ENCODE data around the gene CMTM4.

The CMTM4 gene

DNA sequence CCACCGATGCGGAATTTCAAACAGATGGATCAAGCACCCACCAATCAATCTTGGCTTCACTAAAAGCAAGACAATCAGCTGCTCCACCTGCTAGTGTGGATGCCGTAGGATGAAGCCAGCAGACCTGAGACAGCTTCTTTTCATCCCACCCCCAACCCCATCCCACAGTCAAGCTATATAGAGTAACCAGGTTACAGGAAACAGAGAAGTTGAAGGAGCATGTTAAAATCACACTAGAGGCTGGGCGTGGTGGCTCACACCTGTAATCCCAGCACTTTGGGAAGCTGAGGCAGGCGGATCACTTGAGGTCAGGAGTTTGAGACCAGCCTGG, 37.7 kb downstream of the CMTM4 start:
- no peak for TF ChIP-seq GABPA (IDR thresholded peaks at IDR 0.05; ENCODE audit: low read depth)
- TF ChIP-seq, protein P1, sequence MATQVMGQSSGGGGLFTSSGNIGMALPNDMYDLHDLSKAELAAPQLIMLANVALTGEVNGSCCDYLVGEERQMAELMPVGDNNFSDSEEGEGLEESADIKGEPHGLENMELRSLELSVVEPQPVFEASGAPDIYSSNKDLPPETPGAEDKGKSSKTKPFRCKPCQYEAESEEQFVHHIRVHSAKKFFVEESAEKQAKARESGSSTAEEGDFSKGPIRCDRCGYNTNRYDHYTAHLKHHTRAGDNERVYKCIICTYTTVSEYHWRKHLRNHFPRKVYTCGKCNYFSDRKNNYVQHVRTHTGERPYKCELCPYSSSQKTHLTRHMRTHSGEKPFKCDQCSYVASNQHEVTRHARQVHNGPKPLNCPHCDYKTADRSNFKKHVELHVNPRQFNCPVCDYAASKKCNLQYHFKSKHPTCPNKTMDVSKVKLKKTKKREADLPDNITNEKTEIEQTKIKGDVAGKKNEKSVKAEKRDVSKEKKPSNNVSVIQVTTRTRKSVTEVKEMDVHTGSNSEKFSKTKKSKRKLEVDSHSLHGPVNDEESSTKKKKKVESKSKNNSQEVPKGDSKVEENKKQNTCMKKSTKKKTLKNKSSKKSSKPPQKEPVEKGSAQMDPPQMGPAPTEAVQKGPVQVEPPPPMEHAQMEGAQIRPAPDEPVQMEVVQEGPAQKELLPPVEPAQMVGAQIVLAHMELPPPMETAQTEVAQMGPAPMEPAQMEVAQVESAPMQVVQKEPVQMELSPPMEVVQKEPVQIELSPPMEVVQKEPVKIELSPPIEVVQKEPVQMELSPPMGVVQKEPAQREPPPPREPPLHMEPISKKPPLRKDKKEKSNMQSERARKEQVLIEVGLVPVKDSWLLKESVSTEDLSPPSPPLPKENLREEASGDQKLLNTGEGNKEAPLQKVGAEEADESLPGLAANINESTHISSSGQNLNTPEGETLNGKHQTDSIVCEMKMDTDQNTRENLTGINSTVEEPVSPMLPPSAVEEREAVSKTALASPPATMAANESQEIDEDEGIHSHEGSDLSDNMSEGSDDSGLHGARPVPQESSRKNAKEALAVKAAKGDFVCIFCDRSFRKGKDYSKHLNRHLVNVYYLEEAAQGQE (IDR thresholded peaks at IDR 0.05; ENCODE audit: insufficient replicate concordance, low read depth): no peak
- TF ChIP-seq, protein P2, sequence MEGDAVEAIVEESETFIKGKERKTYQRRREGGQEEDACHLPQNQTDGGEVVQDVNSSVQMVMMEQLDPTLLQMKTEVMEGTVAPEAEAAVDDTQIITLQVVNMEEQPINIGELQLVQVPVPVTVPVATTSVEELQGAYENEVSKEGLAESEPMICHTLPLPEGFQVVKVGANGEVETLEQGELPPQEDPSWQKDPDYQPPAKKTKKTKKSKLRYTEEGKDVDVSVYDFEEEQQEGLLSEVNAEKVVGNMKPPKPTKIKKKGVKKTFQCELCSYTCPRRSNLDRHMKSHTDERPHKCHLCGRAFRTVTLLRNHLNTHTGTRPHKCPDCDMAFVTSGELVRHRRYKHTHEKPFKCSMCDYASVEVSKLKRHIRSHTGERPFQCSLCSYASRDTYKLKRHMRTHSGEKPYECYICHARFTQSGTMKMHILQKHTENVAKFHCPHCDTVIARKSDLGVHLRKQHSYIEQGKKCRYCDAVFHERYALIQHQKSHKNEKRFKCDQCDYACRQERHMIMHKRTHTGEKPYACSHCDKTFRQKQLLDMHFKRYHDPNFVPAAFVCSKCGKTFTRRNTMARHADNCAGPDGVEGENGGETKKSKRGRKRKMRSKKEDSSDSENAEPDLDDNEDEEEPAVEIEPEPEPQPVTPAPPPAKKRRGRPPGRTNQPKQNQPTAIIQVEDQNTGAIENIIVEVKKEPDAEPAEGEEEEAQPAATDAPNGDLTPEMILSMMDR (IDR thresholded peaks at IDR 0.05; ENCODE audit: insufficient read depth, low read length): no peak
- no peak for TF ChIP-seq SPI1 (IDR thresholded peaks at IDR 0.05; ENCODE audit: borderline replicate concordance, low read depth)
- no peak for TF ChIP-seq POLR2AphosphoS5 (IDR thresholded peaks at IDR 0.05; ENCODE audit: low read depth)
- Histone ChIP-seq H3K27ac (replicated peaks) (no peak overlapping the region), H3K4me3 (replicated peaks; ENCODE audit: insufficient read depth, low read length) (no peak overlapping the region), H3K27me3 (ENCODE audit: insufficient read depth, poor library complexity, severe bottlenecking) (no peaks in the 10 kb centered on the region)
- DNase-seq (ENCODE audit: low read depth in 1 of 2, low spot score in 1 of 2): no peak

DNA sequence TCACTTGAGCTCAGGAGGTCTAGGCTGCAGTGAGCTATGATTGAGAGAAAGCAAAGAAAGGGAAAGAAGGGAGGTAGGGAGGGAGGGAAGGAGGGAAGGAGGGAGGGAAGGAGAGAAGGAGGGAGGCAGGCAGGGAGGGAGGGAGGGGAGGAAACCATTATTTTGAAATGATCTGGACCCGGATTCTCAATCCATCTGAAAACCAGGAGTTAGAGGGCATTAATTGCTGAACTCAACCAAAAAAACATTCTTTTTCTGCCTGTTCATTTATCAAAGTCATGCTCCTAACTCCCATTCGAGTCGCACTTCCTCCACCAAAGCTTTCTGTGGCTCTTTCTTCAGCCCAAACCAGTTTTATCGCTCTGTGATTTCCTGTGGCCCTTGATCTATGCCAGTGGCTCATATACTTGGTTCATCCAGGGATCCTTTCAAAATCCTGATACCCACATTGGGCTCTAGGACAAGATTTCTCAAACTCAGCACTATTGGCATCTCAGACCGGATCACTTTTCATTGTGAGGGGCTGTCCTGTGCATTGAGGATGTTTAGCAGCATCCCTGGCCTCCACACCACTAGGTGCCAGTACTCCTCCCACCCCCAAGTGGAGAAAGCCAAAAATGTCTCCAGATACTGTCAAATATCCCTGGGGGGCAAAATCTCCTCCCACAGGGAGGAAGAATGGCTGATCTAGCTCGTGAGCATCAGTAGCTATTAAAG, 38.2 kb downstream of the CMTM4 start:
- no peak for DNase-seq (ENCODE audit: low read depth in 1 of 2, low spot score in 1 of 2)
- Histone ChIP-seq H3K27me3 (ENCODE audit: insufficient read depth, poor library complexity, severe bottlenecking) (no peaks in the 10 kb centered on the region), H3K4me3 (replicated peaks; ENCODE audit: insufficient read depth, low read length) (no peak overlapping the region), H3K27ac (replicated peaks) (no peak overlapping the region)
- TF ChIP-seq, protein P1 (IDR thresholded peaks at IDR 0.05; ENCODE audit: insufficient replicate concordance, low read depth): no peak
- TF ChIP-seq POLR2AphosphoS5 (IDR thresholded peaks at IDR 0.05; ENCODE audit: low read depth): no peak
- TF ChIP-seq, protein P2 (IDR thresholded peaks at IDR 0.05; ENCODE audit: insufficient read depth, low read length): no peak
- TF ChIP-seq GABPA (IDR thresholded peaks at IDR 0.05; ENCODE audit: low read depth): no peak

DNA sequence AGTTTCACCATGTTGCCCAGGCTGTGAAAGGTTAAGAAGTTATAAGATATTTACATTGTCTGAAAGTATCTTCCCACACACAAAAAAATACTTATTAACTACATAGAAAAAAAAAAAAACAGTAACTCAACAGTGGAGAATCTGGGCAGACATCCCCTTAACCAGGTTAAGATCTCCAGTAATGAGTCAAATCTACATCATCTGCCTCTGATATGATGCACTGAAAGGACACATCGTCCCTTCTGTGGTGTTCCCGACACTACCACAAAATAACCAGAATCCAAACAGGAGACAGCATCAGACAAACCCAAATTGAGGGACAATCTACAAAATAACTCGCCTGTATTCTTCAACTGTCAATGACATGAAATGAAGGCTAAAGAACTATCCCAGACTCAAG, 40.0 kb downstream of the CMTM4 start:
- DNase-seq (ENCODE audit: low read depth in 1 of 2, low spot score in 1 of 2): no peak
- H3K4me3 ChIP-seq (replicated peaks; ENCODE audit: insufficient read depth, low read length): no peak overlapping the region
- no peak overlapping the region for H3K27ac ChIP-seq (replicated peaks)
- TF ChIP-seq GABPA (IDR thresholded peaks at IDR 0.05; ENCODE audit: low read depth): no peak
- no peaks in the 10 kb centered on the region for H3K27me3 ChIP-seq (ENCODE audit: insufficient read depth, poor library complexity, severe bottlenecking)

DNA sequence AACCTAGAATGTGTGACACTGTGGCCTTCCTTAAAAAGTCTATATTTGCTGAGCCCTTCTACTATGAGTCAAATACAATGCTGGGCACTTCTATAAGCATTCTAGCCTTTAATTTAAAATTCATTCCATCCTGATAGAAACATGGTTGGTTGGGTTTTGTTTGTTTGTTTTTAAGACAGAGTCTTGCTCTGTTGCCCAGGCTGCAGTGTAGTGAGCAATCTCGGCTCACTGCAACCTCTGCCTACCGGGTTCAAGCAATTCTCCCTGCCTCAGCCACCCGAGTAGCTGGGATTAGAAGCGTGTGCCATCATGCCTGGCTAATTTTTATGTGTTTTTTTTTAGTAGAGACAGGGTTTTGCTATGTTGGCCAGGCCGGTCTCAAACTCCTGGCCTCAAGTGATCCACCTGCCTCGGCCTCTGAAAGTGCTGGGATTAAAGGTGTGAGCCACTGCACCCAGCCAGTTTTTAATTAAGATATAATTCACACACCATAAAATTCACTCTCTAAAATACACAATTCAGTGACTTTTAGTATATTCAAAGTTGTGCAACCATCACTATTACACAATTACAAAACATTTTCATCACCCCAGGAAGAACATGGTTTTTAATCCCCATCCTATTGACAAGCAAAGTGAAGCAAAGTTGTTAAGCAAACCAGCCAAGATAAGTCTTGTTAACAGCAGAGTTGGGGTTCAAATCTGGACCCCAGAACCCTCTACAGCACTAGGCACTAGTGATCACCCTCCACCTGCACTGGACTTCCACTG, 42.8 kb downstream of the CMTM4 start:
- no peak for DNase-seq (ENCODE audit: low read depth in 1 of 2, low spot score in 1 of 2)
- TF ChIP-seq, protein P2 (IDR thresholded peaks at IDR 0.05; ENCODE audit: insufficient read depth, low read length): no peak
- TF ChIP-seq POLR2AphosphoS5 (IDR thresholded peaks at IDR 0.05; ENCODE audit: low read depth): no peak
- no peak for TF ChIP-seq SPI1 (IDR thresholded peaks at IDR 0.05; ENCODE audit: borderline replicate concordance, low read depth)
- no peak for TF ChIP-seq GABPA (IDR thresholded peaks at IDR 0.05; ENCODE audit: low read depth)
- TF ChIP-seq, protein P1 (IDR thresholded peaks at IDR 0.05; ENCODE audit: insufficient replicate concordance, low read depth): no peak
- Histone ChIP-seq H3K27me3 (ENCODE audit: insufficient read depth, poor library complexity, severe bottlenecking) (no peaks in the 10 kb centered on the region), H3K4me3 (replicated peaks; ENCODE audit: insufficient read depth, low read length) (no peak overlapping the region), H3K27ac (replicated peaks) (no peak overlapping the region)

All from HL-60 (cell line).